Esophagus muscularis mucosa (tissue), 4 donors: ENCODE measurements around the gene TMPRSS11E.

ENCODE experiments used
- CTCF ChIP-seq, 3 experiments: fragments of 200-600 bp in 2 of 3; fragments of 450-650 bp in 1 of 3; sonication (generic) in 2 of 3; IDR thresholded peaks; one replicate each; pipeline ENCODE4 v1.5.1; 2017 to 2019; ENCODE audit warnings: antibody characterized with exemption in 3 of 3, mild to moderate bottlenecking in 2 of 3, moderate library complexity in 1 of 3
- EP300 ChIP-seq: sonication (generic); formaldehyde crosslinking; IDR thresholded peaks from one replicate; pipeline ENCODE4 v1.6.1; 2017; ENCODE audit warnings: antibody characterized with exemption
- POLR2AphosphoS5 ChIP-seq, 2 donors: sonication (generic); formaldehyde crosslinking; IDR thresholded peaks; one replicate each; pipeline ENCODE4 v1.6.1; 2017; ENCODE audit warnings: antibody characterized with exemption in 2 of 2

DNA sequence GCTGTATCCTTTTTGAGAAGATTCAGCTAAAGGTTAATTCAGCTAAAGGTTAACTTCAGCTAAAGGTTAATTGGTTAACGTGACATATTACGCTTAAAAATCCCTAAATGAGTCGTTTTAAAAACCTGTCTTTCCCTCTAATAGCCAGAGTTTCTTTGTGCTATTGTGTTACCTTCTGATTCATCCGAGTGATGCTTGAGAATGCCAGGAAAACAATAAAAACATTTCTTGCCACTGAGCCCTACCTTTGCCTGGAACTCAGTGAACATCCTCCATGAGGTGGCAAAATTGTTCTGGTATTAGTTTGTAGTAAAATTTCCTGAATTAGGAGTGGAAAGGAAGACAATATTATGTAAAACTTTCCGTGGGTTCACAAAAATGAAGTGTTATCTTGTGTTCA, 13.7 kb upstream of the TMPRSS11E start:
- TF ChIP-seq CTCF (IDR thresholded peaks at IDR 0.05) (no peak), POLR2AphosphoS5 (IDR thresholded peaks at IDR 0.05) (no peak), EP300 (no peak)
